ENCODE results near the gene GUCY2C.

DNA sequence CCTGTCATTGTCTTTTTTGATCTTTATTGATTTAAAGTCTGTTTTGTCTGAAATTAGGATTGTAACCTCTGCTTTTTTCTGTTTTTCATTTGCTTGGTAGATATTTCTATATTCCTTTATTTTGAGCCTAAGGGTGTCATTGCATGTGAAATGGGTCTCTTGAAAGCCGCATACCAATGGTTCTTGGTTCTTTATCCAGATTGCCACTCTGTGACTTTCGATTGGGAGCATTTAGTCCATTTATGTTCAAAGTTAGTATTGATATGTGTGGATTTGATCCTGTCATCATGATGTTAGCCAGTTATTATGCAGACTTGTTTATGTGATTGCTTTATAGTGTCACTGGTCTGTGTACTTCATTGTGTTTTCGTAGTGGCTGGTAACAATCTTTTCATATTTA is 98.9 kb downstream of the GUCY2C start:
- TF ChIP-seq POLR2AphosphoS5 (IDR thresholded peaks at IDR 0.05; ENCODE audit: borderline replicate concordance, low read depth, low read length) (no peak), EZH2 (IDR thresholded peaks at IDR 0.05) (no peak), FOXP2 (optimal IDR thresholded peaks at IDR 0.05; ENCODE audit: control extremely low read depth, extremely low read length, insufficient read depth) (no peak)

Measured in SK-N-MC (cell line).